Measurements from ENCODE around the gene WFDC11. TPM values are rescaled to one million over a fixed set of nuclear protein-coding genes. Genes with fewer than 3 reads are reported as not detected.

Gene WFDC11
- total and polyA plus RNA-seq, 8 donors: not detected

- WGBS, 5 donors: 88 to 100% (median 95%) methylated on average over 1 of the region's 1 CpG
- Histone ChIP-seq H3K36me3 (no peaks in the 10 kb centered on the region), H3K4me1 (no peaks in the 10 kb centered on the region), H3K27ac (no peak overlapping the region), H3K9me3 (peaks cover 0 to 23% (median 15%) of the 10 kb centered on the region in 4 donors), H3K4me3 (no peak overlapping the region), H3K27me3 (no peaks in the 10 kb centered on the region)
- intact Hi-C loops (cut with DNase I; ENCODE audit: low total_unique reads): no loop called here
- no peak for DNase-seq
- TF ChIP-seq EP300 (IDR thresholded peaks at IDR 0.05) (no peak), CTCF (IDR thresholded peaks at IDR 0.05) (no peak), POLR2AphosphoS5 (IDR thresholded peaks at IDR 0.05) (no peak), POLR2A (IDR thresholded peaks at IDR 0.05) (no peak)
Measured at GRCh38 chr20:45607810-45608209, 62.2 kb downstream of the WFDC11 start.

Small RNA genes lying within 50 kb of the gene (small RNA-seq; reads per million reads assigned to genes)
- 0 reads per million in 4 donors for gene MIR3617

Other genes with a start within 250 kb of the WFDC11 start
- gene WFDC2, start 200.5 kb downstream of the WFDC11 start, total RNA-seq: 10 to 100 TPM in 2 of 5 donors, 1 to 10 TPM in 2, not detected in 1; 2.2 to 82.8 (median 37.6) TPM
- 10 to 100 TPM in 2 of 3 donors, 1 to 10 TPM in 1; 6.4 to 57.7 (median 49.0) TPM for gene WFDC2, start 200.5 kb downstream of the WFDC11 start, polyA plus RNA-seq
- gene SPINT3, start 154.6 kb downstream of the WFDC11 start, total RNA-seq: not detected
- gene SPINT3, start 154.6 kb downstream of the WFDC11 start, polyA plus RNA-seq: not detected
- not detected for gene WFDC6, start 130.8 kb downstream of the WFDC11 start, total RNA-seq
- not detected for gene WFDC6, start 130.8 kb downstream of the WFDC11 start, polyA plus RNA-seq
- gene EPPIN, start 122.8 kb downstream of the WFDC11 start, total RNA-seq: not detected
- gene EPPIN, start 122.8 kb downstream of the WFDC11 start, polyA plus RNA-seq: not detected
- not detected for gene WFDC8, start 91.0 kb downstream of the WFDC11 start, total RNA-seq
- not detected for gene WFDC8, start 91.0 kb downstream of the WFDC11 start, polyA plus RNA-seq
- gene WFDC10A, start 40.5 kb downstream of the WFDC11 start, total RNA-seq: not detected
- not detected for gene WFDC10A, start 40.5 kb downstream of the WFDC11 start, polyA plus RNA-seq
- not detected for gene WFDC9, start 39.0 kb downstream of the WFDC11 start, total RNA-seq
- not detected for gene WFDC9, start 39.0 kb downstream of the WFDC11 start, polyA plus RNA-seq
- not detected for gene WFDC13, start 31.8 kb upstream of the WFDC11 start, total RNA-seq
- not detected for gene WFDC13, start 31.8 kb upstream of the WFDC11 start, polyA plus RNA-seq
- 1 to 10 TPM in 1 of 5 donors, not detected in 4; 4.3 TPM for gene WFDC10B, start 34.8 kb upstream of the WFDC11 start, total RNA-seq
- 1 to 10 TPM in 1 of 3 donors, not detected in 2; 1.6 TPM for gene WFDC10B, start 34.8 kb upstream of the WFDC11 start, polyA plus RNA-seq
- gene SPINT4, start 52.1 kb upstream of the WFDC11 start, total RNA-seq: not detected
- not detected for gene SPINT4, start 52.1 kb upstream of the WFDC11 start, polyA plus RNA-seq
- 1 to 10 TPM in 1 of 5 donors, not detected in 4; 2.8 TPM for gene WFDC3, start 121.6 kb upstream of the WFDC11 start, total RNA-seq
- 10 to 100 TPM in 1 of 3 donors, 1 to 10 TPM in 2; 1.7 to 18.8 (median 9.2) TPM for gene WFDC3, start 121.6 kb upstream of the WFDC11 start, polyA plus RNA-seq
- 10 to 100 TPM in 4 of 5 donors, 1 to 10 TPM in 1; 9.6 to 76.8 (median 34.1) TPM for gene DNTTIP1, start 121.7 kb upstream of the WFDC11 start, total RNA-seq
- 10 to 100 TPM; 27.2 to 56.8 (median 43.0) TPM for gene DNTTIP1, start 121.7 kb upstream of the WFDC11 start, polyA plus RNA-seq
- 10 to 100 TPM in 4 of 5 donors, not detected in 1; 10.5 to 37.5 (median 13.4) TPM for gene UBE2C, start 142.4 kb upstream of the WFDC11 start, total RNA-seq
- gene UBE2C, start 142.4 kb upstream of the WFDC11 start, polyA plus RNA-seq: 10 to 100 TPM; 13.1 to 72.2 (median 39.0) TPM
- 1 to 10 TPM in 1 of 5 donors, not detected in 4; 4.9 TPM for gene TNNC2, start 157.1 kb upstream of the WFDC11 start, total RNA-seq
- 10 to 100 TPM in 1 of 3 donors, 1 to 10 TPM in 1, not detected in 1; 3.0 to 12.4 TPM for gene TNNC2, start 157.1 kb upstream of the WFDC11 start, polyA plus RNA-seq
- 100 to 1,000 TPM in 1 of 5 donors, 10 to 100 TPM in 4; 20.4 to 120 (median 48.3) TPM for gene SNX21, start 163.6 kb upstream of the WFDC11 start, total RNA-seq
- 10 to 100 TPM; 15.2 to 23.5 (median 16.7) TPM for gene SNX21, start 163.6 kb upstream of the WFDC11 start, polyA plus RNA-seq
- gene ACOT8, start 187.2 kb upstream of the WFDC11 start, total RNA-seq: 100 to 1,000 TPM in 3 of 5 donors, 10 to 100 TPM in 2; 26.6 to 216 (median 131) TPM
- gene ACOT8, start 187.2 kb upstream of the WFDC11 start, polyA plus RNA-seq: 10 to 100 TPM; 36.8 to 63.7 (median 58.3) TPM
- 1 to 10 TPM in 2 of 5 donors, under 1 TPM in 2, not detected in 1; 0.87 to 2.3 (median 1.6) TPM for gene ZSWIM3, start 187.4 kb upstream of the WFDC11 start, total RNA-seq
- gene ZSWIM3, start 187.4 kb upstream of the WFDC11 start, polyA plus RNA-seq: 1 to 10 TPM; 1.4 to 2.1 (median 1.8) TPM
- gene ZSWIM1, start 211.0 kb upstream of the WFDC11 start, total RNA-seq: 10 to 100 TPM in 2 of 5 donors, 1 to 10 TPM in 3; 2.3 to 13.4 (median 3.8) TPM
- 1 to 10 TPM; 1.7 to 3.4 (median 3.4) TPM for gene ZSWIM1, start 211.0 kb upstream of the WFDC11 start, polyA plus RNA-seq
- 10 to 100 TPM in 2 of 5 donors, 1 to 10 TPM in 1, not detected in 2; 4.2 to 15.5 (median 13.9) TPM for gene SPATA25, start 217.4 kb upstream of the WFDC11 start, total RNA-seq
- gene SPATA25, start 217.4 kb upstream of the WFDC11 start, polyA plus RNA-seq: under 1 TPM in 2 of 3 donors, not detected in 1; 0.50 to 0.85 TPM
- 10 to 100 TPM in 2 of 5 donors, 1 to 10 TPM in 2, not detected in 1; 3.9 to 29.9 (median 9.6) TPM for gene NEURL2, start 221.0 kb upstream of the WFDC11 start, total RNA-seq
- 1 to 10 TPM; 3.3 to 3.8 (median 3.7) TPM for gene NEURL2, start 221.0 kb upstream of the WFDC11 start, polyA plus RNA-seq
- 100 to 1,000 TPM in 3 of 5 donors, 10 to 100 TPM in 2; 29.9 to 292 (median 132) TPM for gene CTSA, start 221.1 kb upstream of the WFDC11 start, total RNA-seq
- 10 to 100 TPM; 30.1 to 66.9 (median 48.4) TPM for gene CTSA, start 221.1 kb upstream of the WFDC11 start, polyA plus RNA-seq
- gene PLTP, start 241.9 kb upstream of the WFDC11 start, total RNA-seq: 100 to 1,000 TPM in 2 of 5 donors, 10 to 100 TPM in 3; 22.0 to 313 (median 70.1) TPM
- gene PLTP, start 241.9 kb upstream of the WFDC11 start, polyA plus RNA-seq: 10 to 100 TPM; 51.5 to 58.6 (median 53.2) TPM